A673 (cell line): Measurements from ENCODE around the gene AP3D1. TPM values are rescaled to one million over a fixed set of nuclear protein-coding genes. Genes with fewer than 3 reads are reported as not detected.
"Not testable (repeated sequence)": the region's sequence is repeated elsewhere in the genome, so short reads cannot be mapped to it uniquely, and the experiment has no call there.

Experiments
- BruUV-seq: library from RNA; stranded (reverse); fragments of 400-500 nt; replicated peaks from 2 replicates; lab custom pipeline; 2021; lab: Mats Ljungman, UMichigan
- CTCF ChIA-PET: fragments of 300-600 bp; sonication (Branson Sonifier 250); formaldehyde crosslinking; loops from one replicate; lab custom pipeline; 2022; ENCODE audit warnings: antibody characterized with exemption; lab: Charles Lee
- POLR2A ChIA-PET: fragments of 300-600 bp; sonication (Branson Sonifier 250); formaldehyde crosslinking; loops from one replicate; lab custom pipeline; 2022; ENCODE audit warnings: antibody characterized with exemption; ENCODE audit not compliant: low non-redundant PET; lab: Charles Lee
- DNase-seq: peaks from one replicate; pipeline ENCODE4 v3.0.0-alpha.2; 2015; ENCODE audit warnings: low spot score
- H3K27ac ChIP-seq: fragments of 200-600 bp; sonication (generic); 2 replicates; pipeline ENCODE4 v1.5.1; 2016; ENCODE audit warnings: mixed run types, low read depth, mild to moderate bottlenecking, mixed read lengths, antibody characterized with exemption, low read length; ENCODE audit not compliant: poor library complexity, severe bottlenecking
- H3K27me3 ChIP-seq: fragments of 200-600 bp; sonication (generic); replicated peaks from 2 replicates; pipeline ENCODE4 v1.6.1; 2017; ENCODE audit warnings: mixed run types, low read depth, mild to moderate bottlenecking, mixed read lengths, antibody characterized with exemption, low read length; ENCODE audit not compliant: insufficient read depth, poor library complexity
- H3K36me3 ChIP-seq: fragments of 200-600 bp; sonication (generic); 2 replicates; pipeline ENCODE4 v1.6.1; 2016; ENCODE audit warnings: mixed run types, mild to moderate bottlenecking, mixed read lengths, antibody characterized with exemption, low read length; ENCODE audit not compliant: insufficient read depth, poor library complexity, severe bottlenecking
- H3K4me1 ChIP-seq: fragments of 200-600 bp; sonication (generic); 2 replicates; pipeline ENCODE4 v1.6.1; 2017; ENCODE audit warnings: mixed run types, mild to moderate bottlenecking, mixed read lengths, antibody characterized with exemption, low read length; ENCODE audit not compliant: insufficient read depth, poor library complexity, severe bottlenecking
- H3K4me3 ChIP-seq: fragments of 200-600 bp; sonication (generic); 2 replicates; pipeline ENCODE4 v1.5.1; 2016; ENCODE audit warnings: low read depth, mixed run types, mild to moderate bottlenecking, mixed read lengths, low read length; ENCODE audit not compliant: poor library complexity, severe bottlenecking
- H3K9me3 ChIP-seq: fragments of 200-600 bp; sonication (generic); 2 replicates; pipeline ENCODE4 v1.6.1; 2016; ENCODE audit warnings: mixed run types, low read depth, mild to moderate bottlenecking, mixed read lengths, antibody characterized with exemption, low read length; ENCODE audit not compliant: poor library complexity, severe bottlenecking
- EZH2 ChIP-seq: fragments of 200-600 bp; sonication (generic); IDR thresholded peaks from 2 replicates; pipeline ENCODE4 v1.6.1; 2017; ENCODE audit warnings: borderline replicate concordance, low read depth, mild to moderate bottlenecking, mixed read lengths, antibody characterized with exemption, low read length; ENCODE audit not compliant: poor library complexity, severe bottlenecking
- intact Hi-C: fragments of 100-400 bp; cut with micrococcal nuclease; formaldehyde crosslinking; loops from one replicate; pipeline ENCODE4 v1.10.0; 2022; ENCODE audit not compliant: unreplicated experiment
- total RNA-seq: library from RNA; stranded (reverse); gene quantifications from 2 replicates; pipeline ENCODE4 v1.2.3, GENCODE V29; 2021
- TF ChIP-seq, protein P1 (sequence below): fragments of 300-800, 200-600 bp; sonication (generic); conservative IDR thresholded peaks from 2 replicates; pipeline ENCODE4 v1.5.1; 2017; ENCODE audit warnings: low read depth, mild to moderate bottlenecking, antibody characterized with exemption, low read length, moderate library complexity, mixed read lengths

Gene AP3D1
- total RNA-seq, 1 experiment from 2014 or later, result 148 TPM

GRCh38 chr19:2089001-2089711, 62.2 kb downstream of the AP3D1 start:
- Histone ChIP-seq H3K4me1 (peaks cover 26% of the 10 kb centered on the region), H3K9me3 (no peaks in the 10 kb centered on the region), H3K36me3 (peaks cover 4% of the 10 kb centered on the region), H3K27ac (peak overlapping the region; percentile 77), H3K4me3 (no peak overlapping the region), H3K27me3 (no peaks in the 10 kb centered on the region)
- CTCF ChIA-PET, result no interaction called here
- intact Hi-C loops, result no loop called here
- DNase-seq, result no peak
- POLR2A ChIA-PET, result no interaction called here
- BruUV-seq, result no TSS peak
- no peak for TF ChIP-seq EZH2
- TF ChIP-seq, protein P1, sequence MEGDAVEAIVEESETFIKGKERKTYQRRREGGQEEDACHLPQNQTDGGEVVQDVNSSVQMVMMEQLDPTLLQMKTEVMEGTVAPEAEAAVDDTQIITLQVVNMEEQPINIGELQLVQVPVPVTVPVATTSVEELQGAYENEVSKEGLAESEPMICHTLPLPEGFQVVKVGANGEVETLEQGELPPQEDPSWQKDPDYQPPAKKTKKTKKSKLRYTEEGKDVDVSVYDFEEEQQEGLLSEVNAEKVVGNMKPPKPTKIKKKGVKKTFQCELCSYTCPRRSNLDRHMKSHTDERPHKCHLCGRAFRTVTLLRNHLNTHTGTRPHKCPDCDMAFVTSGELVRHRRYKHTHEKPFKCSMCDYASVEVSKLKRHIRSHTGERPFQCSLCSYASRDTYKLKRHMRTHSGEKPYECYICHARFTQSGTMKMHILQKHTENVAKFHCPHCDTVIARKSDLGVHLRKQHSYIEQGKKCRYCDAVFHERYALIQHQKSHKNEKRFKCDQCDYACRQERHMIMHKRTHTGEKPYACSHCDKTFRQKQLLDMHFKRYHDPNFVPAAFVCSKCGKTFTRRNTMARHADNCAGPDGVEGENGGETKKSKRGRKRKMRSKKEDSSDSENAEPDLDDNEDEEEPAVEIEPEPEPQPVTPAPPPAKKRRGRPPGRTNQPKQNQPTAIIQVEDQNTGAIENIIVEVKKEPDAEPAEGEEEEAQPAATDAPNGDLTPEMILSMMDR, result no peak

GRCh38 chr19:2087621-2088100, 63.7 kb downstream of the AP3D1 start:
- TF ChIP-seq EZH2, result no peak
- TF ChIP-seq, protein P1, result no peak
- Histone ChIP-seq H3K4me1 (peaks cover 24% of the 10 kb centered on the region), H3K9me3 (no peaks in the 10 kb centered on the region), H3K36me3 (peaks cover 4% of the 10 kb centered on the region), H3K4me3 (no peak overlapping the region), H3K27ac (no peak overlapping the region), H3K27me3 (no peaks in the 10 kb centered on the region)
- no peak for DNase-seq
- POLR2A ChIA-PET, result interaction anchor here (0.6 kb wide), 2 partner anchors 162 to 185 kb away, joined by 3 to 10 read pairs; no protein-coding TSS in a partner anchor
- CTCF ChIA-PET, result interaction anchor here (0.5 kb wide), 1 partner anchor 813 kb away, joined by 4 read pairs; the partner anchor contains the start of gene ZNF57
- intact Hi-C loops, result no loop called here
- BruUV-seq, result no TSS peak

GRCh38 chr19:2086695-2087620, 64.4 kb downstream of the AP3D1 start:
- peaks cover 24% of the 10 kb centered on the region for H3K4me1 ChIP-seq
- H3K27ac ChIP-seq, intact Hi-C loops, BruUV-seq, H3K9me3 ChIP-seq, DNase-seq, H3K27me3 ChIP-seq, H3K36me3 ChIP-seq, H3K4me3 ChIP-seq, POLR2A ChIA-PET: not testable (repeated sequence)
- CTCF ChIA-PET, result interaction anchor here (0.5 kb wide), 1 partner anchor 814 kb away, joined by 4 read pairs; the partner anchor contains the start of gene ZNF57
